Liver (tissue), 9 donors: ENCODE measurements around the gene RNF222. TPM values are rescaled to one million over a fixed set of nuclear protein-coding genes. Genes with fewer than 3 reads are reported as not detected.
A peak's percentile ranks its signal among the peaks of the same experiment; 100 is the strongest.

ENCODE experiments used
- DNase-seq: peaks from one replicate; pipeline ENCODE4 v3.0.0-alpha.2; 2017; ENCODE audit warnings: low spot score
- H3K27ac ChIP-seq, 2 donors: one replicate each; pipeline ENCODE4 v1.7.0; 2013; ENCODE audit warnings: inconsistent platforms in 2 of 2, low read length in 2 of 2, control low read depth in 1 of 2, low read depth in 1 of 2, mild to moderate bottlenecking in 1 of 2
- H3K27me3 ChIP-seq, 4 donors: one replicate each; pipeline versions ENCODE4 v1.6.1 to v1.7.0; 2013; ENCODE audit warnings: low read length in 3 of 4, inconsistent platforms in 1 of 4, mild to moderate bottlenecking in 1 of 4, moderate library complexity in 1 of 4; ENCODE audit not compliant: control insufficient read depth in 4 of 4, insufficient read depth in 4 of 4
- H3K36me3 ChIP-seq, 4 donors: one replicate each; pipeline versions ENCODE4 v1.6.1 to v1.7.0; 2013; ENCODE audit warnings: low read length in 3 of 4, mild to moderate bottlenecking in 3 of 4, low read depth in 1 of 4, moderate library complexity in 1 of 4; ENCODE audit not compliant: control insufficient read depth in 4 of 4, insufficient read depth in 3 of 4
- H3K4me1 ChIP-seq, 4 donors: one replicate each; pipeline versions ENCODE4 v1.6.1 to v1.7.0; 2013; ENCODE audit warnings: low read length in 3 of 4, mild to moderate bottlenecking in 3 of 4, moderate library complexity in 1 of 4; ENCODE audit not compliant: control insufficient read depth in 4 of 4, insufficient read depth in 4 of 4
- H3K4me3 ChIP-seq, 3 donors: one replicate each; pipeline versions ENCODE4 v1.6.1 to v1.7.0; 2013; ENCODE audit warnings: low read length in 3 of 3, control low read depth in 1 of 3, low read depth in 1 of 3, mild to moderate bottlenecking in 1 of 3
- H3K9ac ChIP-seq, 2 donors: one replicate each; pipeline ENCODE4 v1.7.0; 2013; ENCODE audit warnings: low read length in 2 of 2, mild to moderate bottlenecking in 2 of 2, moderate library complexity in 2 of 2, control low read depth in 1 of 2, low read depth in 1 of 2
- H3K9me3 ChIP-seq, 4 donors: one replicate each; pipeline versions ENCODE4 v1.6.1 to v1.7.0; 2013; ENCODE audit warnings: low read length in 3 of 4; ENCODE audit not compliant: control insufficient read depth in 4 of 4
- ATF3 ChIP-seq: IDR thresholded peaks from 2 replicates; pipeline ENCODE4 v1.6.1; 2016; ENCODE audit warnings: antibody characterized with exemption
- EGR1 ChIP-seq, 2 donors: IDR thresholded peaks; 2 replicates each; pipeline ENCODE4 v1.6.1; 2016 to 2018; ENCODE audit warnings: antibody characterized with exemption in 2 of 2, low read depth in 2 of 2
- FOXA1 ChIP-seq: IDR thresholded peaks from 2 replicates; pipeline ENCODE4 v1.6.1; 2016; ENCODE audit warnings: antibody characterized with exemption
- FOXA2 ChIP-seq: IDR thresholded peaks from 2 replicates; pipeline ENCODE4 v1.6.1; 2016; ENCODE audit warnings: antibody characterized with exemption
- GABPA ChIP-seq, 2 donors: IDR thresholded peaks in 1 of 2; conservative IDR thresholded peaks in 1 of 2; 2 replicates each; pipeline ENCODE4 v1.6.1; 2016; ENCODE audit warnings: antibody characterized with exemption in 2 of 2, mild to moderate bottlenecking in 1 of 2, moderate library complexity in 1 of 2
- HNF4A ChIP-seq, 2 donors: conservative IDR thresholded peaks; 2 replicates each; pipeline ENCODE4 v1.6.1; 2016; ENCODE audit warnings: antibody characterized with exemption in 2 of 2, mild to moderate bottlenecking in 2 of 2
- HNF4G ChIP-seq: IDR thresholded peaks from 2 replicates; pipeline ENCODE4 v1.6.1; 2016; ENCODE audit warnings: antibody characterized with exemption
- JUND ChIP-seq, 2 donors: IDR thresholded peaks; 2 replicates each; pipeline ENCODE4 v1.6.1; 2016; ENCODE audit warnings: antibody characterized with exemption in 2 of 2
- NR2F2 ChIP-seq: IDR thresholded peaks from 2 replicates; pipeline ENCODE4 v1.6.1; 2016; ENCODE audit warnings: antibody characterized with exemption
- RAD21 ChIP-seq, 2 donors: IDR thresholded peaks; 2 replicates each; pipeline ENCODE4 v1.6.1; 2016; ENCODE audit warnings: antibody characterized with exemption in 2 of 2, mild to moderate bottlenecking in 2 of 2
- REST ChIP-seq: IDR thresholded peaks from 2 replicates; pipeline ENCODE4 v1.6.1; 2016; ENCODE audit warnings: antibody characterized with exemption, mild to moderate bottlenecking
- RXRA ChIP-seq, 2 donors: IDR thresholded peaks; 2 replicates each; pipeline ENCODE4 v1.6.1; 2017 to 2018; ENCODE audit warnings: antibody characterized with exemption in 2 of 2, mild to moderate bottlenecking in 1 of 2
- SP1 ChIP-seq: IDR thresholded peaks from 2 replicates; pipeline ENCODE4 v1.6.1; 2018; ENCODE audit warnings: antibody characterized with exemption, mild to moderate bottlenecking
- TAF1 ChIP-seq: conservative IDR thresholded peaks from 2 replicates; pipeline ENCODE4 v1.6.1; 2016; ENCODE audit warnings: antibody characterized with exemption, mild to moderate bottlenecking
- YY1 ChIP-seq: IDR thresholded peaks from 2 replicates; pipeline ENCODE4 v1.6.1; 2016; ENCODE audit warnings: antibody characterized with exemption, mild to moderate bottlenecking
- WGBS: extraction: QIAGEN DNeasy Blood & Tissue Kit; methylation state at CpG from one replicate; pipeline ENCODE4 v1.1.7; 2013; 5-methylcytosine and 5-hydroxymethylcytosine counted together
- polyA plus RNA-seq, 2 donors: library from polyadenylated mRNA; stranded (reverse) in 1 of 2; unstranded in 1 of 2; fragments of 200-250 nt in 1 of 2; fragments of >200 nt in 1 of 2; fragmentation: Nextera tagmentation in 1 of 2; extraction: Ambion mirVana in 1 of 2; gene quantifications; one replicate each; pipeline versions ENCODE4 v1.2.1 to v1.2.3, GENCODE V29; 2013 to 2015
- total RNA-seq, 2 donors: library from RNA; depleted of rRNA; stranded (reverse); fragments of >200 nt; gene quantifications; one replicate each; pipeline ENCODE4 v1.2.3, GENCODE V29; 2014
- TF ChIP-seq, protein P1 (sequence below): IDR thresholded peaks from 2 replicates; pipeline ENCODE4 v1.6.1; 2016; ENCODE audit warnings: antibody characterized with exemption
- TF ChIP-seq, protein P2 (sequence below): IDR thresholded peaks from 2 replicates; pipeline ENCODE4 v1.6.1; 2016; ENCODE audit warnings: antibody characterized with exemption
- TF ChIP-seq, protein P3 (sequence below): fragments of 150-350 bp; IDR thresholded peaks from 2 replicates; pipeline ENCODE4 v1.5.1; 2017; ENCODE audit warnings: improper control_type of control experiment, low read depth, low read length; ENCODE audit not compliant: missing input control
- donor health status: healthy.
- donor health status: healthy.
- donor health status: healthy.
- donor health status: healthy.
- donor health status: healthy.

RNF222 gene
- total and polyA plus RNA-seq, 4 donors = not detected

- no peak for TF ChIP-seq HNF4A (conservative IDR thresholded peaks at IDR 0.05)
- TF ChIP-seq SP1 = no peak
- TF ChIP-seq YY1 = no peak
- TF ChIP-seq RAD21 (IDR thresholded peaks at IDR 0.05) = no peak
- no peak for TF ChIP-seq JUND (IDR thresholded peaks at IDR 0.05)
- no peak for TF ChIP-seq GABPA (IDR thresholded peaks at IDR 0.05 in 1 of 2, conservative IDR thresholded peaks at IDR 0.05 in 1 of 2)
- TF ChIP-seq ATF3 = no peak
- TF ChIP-seq, protein P1, sequence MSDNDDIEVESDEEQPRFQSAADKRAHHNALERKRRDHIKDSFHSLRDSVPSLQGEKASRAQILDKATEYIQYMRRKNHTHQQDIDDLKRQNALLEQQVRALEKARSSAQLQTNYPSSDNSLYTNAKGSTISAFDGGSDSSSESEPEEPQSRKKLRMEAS = no peak
- TF ChIP-seq REST = no peak
- no peak for TF ChIP-seq RXRA (IDR thresholded peaks at IDR 0.05)
- no peak for TF ChIP-seq FOXA2
- no peak for TF ChIP-seq NR2F2
- TF ChIP-seq HNF4G = no peak
- TF ChIP-seq, protein P2, sequence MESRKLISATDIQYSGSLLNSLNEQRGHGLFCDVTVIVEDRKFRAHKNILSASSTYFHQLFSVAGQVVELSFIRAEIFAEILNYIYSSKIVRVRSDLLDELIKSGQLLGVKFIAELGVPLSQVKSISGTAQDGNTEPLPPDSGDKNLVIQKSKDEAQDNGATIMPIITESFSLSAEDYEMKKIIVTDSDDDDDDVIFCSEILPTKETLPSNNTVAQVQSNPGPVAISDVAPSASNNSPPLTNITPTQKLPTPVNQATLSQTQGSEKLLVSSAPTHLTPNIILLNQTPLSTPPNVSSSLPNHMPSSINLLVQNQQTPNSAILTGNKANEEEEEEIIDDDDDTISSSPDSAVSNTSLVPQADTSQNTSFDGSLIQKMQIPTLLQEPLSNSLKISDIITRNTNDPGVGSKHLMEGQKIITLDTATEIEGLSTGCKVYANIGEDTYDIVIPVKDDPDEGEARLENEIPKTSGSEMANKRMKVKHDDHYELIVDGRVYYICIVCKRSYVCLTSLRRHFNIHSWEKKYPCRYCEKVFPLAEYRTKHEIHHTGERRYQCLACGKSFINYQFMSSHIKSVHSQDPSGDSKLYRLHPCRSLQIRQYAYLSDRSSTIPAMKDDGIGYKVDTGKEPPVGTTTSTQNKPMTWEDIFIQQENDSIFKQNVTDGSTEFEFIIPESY = no peak
- no peak for TF ChIP-seq EGR1 (IDR thresholded peaks at IDR 0.05; ENCODE audit: low read depth in 2 of 2)
- TF ChIP-seq TAF1 = no peak
- no peak for TF ChIP-seq FOXA1
- TF ChIP-seq, protein P3, sequence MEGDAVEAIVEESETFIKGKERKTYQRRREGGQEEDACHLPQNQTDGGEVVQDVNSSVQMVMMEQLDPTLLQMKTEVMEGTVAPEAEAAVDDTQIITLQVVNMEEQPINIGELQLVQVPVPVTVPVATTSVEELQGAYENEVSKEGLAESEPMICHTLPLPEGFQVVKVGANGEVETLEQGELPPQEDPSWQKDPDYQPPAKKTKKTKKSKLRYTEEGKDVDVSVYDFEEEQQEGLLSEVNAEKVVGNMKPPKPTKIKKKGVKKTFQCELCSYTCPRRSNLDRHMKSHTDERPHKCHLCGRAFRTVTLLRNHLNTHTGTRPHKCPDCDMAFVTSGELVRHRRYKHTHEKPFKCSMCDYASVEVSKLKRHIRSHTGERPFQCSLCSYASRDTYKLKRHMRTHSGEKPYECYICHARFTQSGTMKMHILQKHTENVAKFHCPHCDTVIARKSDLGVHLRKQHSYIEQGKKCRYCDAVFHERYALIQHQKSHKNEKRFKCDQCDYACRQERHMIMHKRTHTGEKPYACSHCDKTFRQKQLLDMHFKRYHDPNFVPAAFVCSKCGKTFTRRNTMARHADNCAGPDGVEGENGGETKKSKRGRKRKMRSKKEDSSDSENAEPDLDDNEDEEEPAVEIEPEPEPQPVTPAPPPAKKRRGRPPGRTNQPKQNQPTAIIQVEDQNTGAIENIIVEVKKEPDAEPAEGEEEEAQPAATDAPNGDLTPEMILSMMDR = no peak
- Histone ChIP-seq H3K9me3 (no peaks in the 10 kb centered on the region), H3K4me1 (peaks cover 5 to 20% (median 18%) of the 10 kb centered on the region in 4 donors), H3K4me3 (no peak overlapping the region), H3K9ac (peak overlapping the region in 1 of 2 donors; percentile 2), H3K27me3 (no peaks in the 10 kb centered on the region), H3K36me3 (no peaks in the 10 kb centered on the region), H3K27ac (peak overlapping the region in 1 of 2 donors; percentile 50)
- 81% methylated on average over 4 of the region's 4 CpGs for WGBS
- no peak for DNase-seq
Observed at GRCh38 chr17:8413328-8413727, 15.7 kb upstream of the RNF222 start.
